ENCODE measurements around the gene PDZD2. TPM values are rescaled to one million over a fixed set of nuclear protein-coding genes. Genes with fewer than 3 reads are reported as not detected.
A peak's percentile ranks its signal among the peaks of the same experiment; 100 is the strongest.

Gene PDZD2
- total RNA-seq, 2 experiments from 2014 or later = 1.3 to 1.8 TPM

- Mint-ChIP-seq H3K27ac (peak overlapping the region; percentile 85), H3K36me3 (ENCODE audit: low read depth) (peaks cover under 1% of the 10 kb centered on the region), H3K4me3 (peak overlapping the region; percentile 68), H3K4me1 (ENCODE audit: low read depth) (peaks cover 68% of the 10 kb centered on the region), H3K27me3 (no peaks in the 10 kb centered on the region), H3K9me3 (no peaks in the 10 kb centered on the region)
- ATAC-seq (ENCODE audit: poor library complexity) (peak; percentile 58), DNase-seq (peak in 8 of 14 experiments; percentile 7 to 53 (median 19))
- Histone ChIP-seq H3K4me3 (ENCODE audit: low read length) (no peak overlapping the region), H3K27ac (ENCODE audit: low read depth in 1 of 2, low read length in 2 of 2) (no peak overlapping the region), H3K27me3 (ENCODE audit: control insufficient read depth in 1 of 2, insufficient read depth in 2 of 2, low read length in 2 of 2) (no peaks in the 10 kb centered on the region), H3K36me3 (ENCODE audit: insufficient read depth, low read length) (no peaks in the 10 kb centered on the region), H3K4me1 (ENCODE audit: insufficient read depth, low read length) (peaks cover 9% of the 10 kb centered on the region), H3K9me3 (ENCODE audit: control insufficient read depth in 1 of 2, insufficient read depth in 1 of 2, low read length in 2 of 2) (peaks cover 0 to 5% of the 10 kb centered on the region in 2 experiments)
- intact Hi-C loops (cut with DNase I, micrococcal nuclease) = no loop called here
- CTCF ChIA-PET = interaction anchor here (1.1 kb wide), 1 partner anchor 211 kb away, joined by 3 read pairs; no protein-coding TSS in a partner anchor
- TF ChIP-seq CTCF (IDR thresholded peaks at IDR 0.05) = no peak
- POLR2A ChIA-PET = interaction anchor here (0.6 to 3.7 kb wide), 9 partner anchors 11 to 724 kb away, joined by 3 to 48 read pairs (median 5); no protein-coding TSS in a partner anchor
Observed at GRCh38 chr5:31866166-31866565, 227.2 kb downstream of the PDZD2 start.

DNA sequence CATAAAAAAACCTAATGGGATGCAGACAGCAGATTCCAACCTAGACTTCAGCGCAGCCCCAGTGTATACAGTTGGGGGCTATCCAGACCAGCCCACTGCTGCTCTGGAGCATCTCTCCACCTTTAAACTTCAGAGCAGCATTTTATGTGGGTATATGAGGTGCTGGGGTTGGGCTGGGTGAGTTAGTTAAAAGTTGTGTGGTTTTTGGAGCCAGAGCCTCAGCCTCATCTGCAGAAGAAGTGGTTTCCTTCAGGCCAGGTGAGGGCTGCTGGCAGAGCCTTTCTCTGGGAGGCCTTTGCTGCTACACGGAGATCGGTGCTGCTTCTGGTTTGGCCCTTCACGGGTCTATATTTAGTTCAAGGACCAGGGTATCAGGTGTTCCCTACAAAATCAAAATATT is 228.3 kb downstream of the PDZD2 start:
- Mint-ChIP-seq H3K9me3 (no peaks in the 10 kb centered on the region), H3K27ac (peak overlapping the region; percentile 85), H3K4me3 (peak overlapping the region; percentile 68), H3K27me3 (no peaks in the 10 kb centered on the region), H3K36me3 (ENCODE audit: low read depth) (no peaks in the 10 kb centered on the region), H3K4me1 (ENCODE audit: low read depth) (peaks cover 62% of the 10 kb centered on the region)
- Histone ChIP-seq H3K9me3 (ENCODE audit: control insufficient read depth in 1 of 2, insufficient read depth in 1 of 2, low read length in 2 of 2) (peaks cover 0 to 5% of the 10 kb centered on the region in 2 experiments), H3K27ac (ENCODE audit: low read depth in 1 of 2, low read length in 2 of 2) (no peak overlapping the region), H3K27me3 (ENCODE audit: control insufficient read depth in 1 of 2, insufficient read depth in 2 of 2, low read length in 2 of 2) (no peaks in the 10 kb centered on the region), H3K4me1 (ENCODE audit: insufficient read depth, low read length) (peaks cover 9% of the 10 kb centered on the region), H3K36me3 (ENCODE audit: insufficient read depth, low read length) (no peaks in the 10 kb centered on the region), H3K4me3 (ENCODE audit: low read length) (no peak overlapping the region)
- intact Hi-C loops (cut with DNase I, micrococcal nuclease) = no loop called here
- TF ChIP-seq CTCF (IDR thresholded peaks at IDR 0.05) = no peak
- DNase-seq (peak in 7 of 14 experiments; percentile 6 to 55 (median 33)), ATAC-seq (ENCODE audit: poor library complexity) (peak; percentile 81)
- ChIA-PET CTCF (interaction anchor here (1.0 to 1.1 kb wide), 2 partner anchors 12 to 210 kb away, joined by 3 read pairs; no protein-coding TSS in a partner anchor), POLR2A (interaction anchor here (0.6 to 3.7 kb wide), 8 partner anchors 13 to 210 kb away, joined by 3 to 48 read pairs (median 4); no protein-coding TSS in a partner anchor)

GRCh38 chr5:31880449-31880848 is 241.5 kb downstream of the PDZD2 start:
- POLR2A ChIA-PET = interaction anchor here (1.0 kb wide), 1 partner anchor 13 kb away, joined by 4 read pairs; no protein-coding TSS in a partner anchor
- intact Hi-C loops (cut with DNase I, micrococcal nuclease) = no loop called here
- H3K9me3 ChIP-seq (ENCODE audit: control insufficient read depth in 1 of 2, insufficient read depth in 1 of 2, low read length in 2 of 2) = no peaks in the 10 kb centered on the region
- no peaks in the 10 kb centered on the region for H3K27me3 Mint-ChIP-seq
- TF ChIP-seq CTCF (IDR thresholded peaks at IDR 0.05) = no peak
- no peaks in the 10 kb centered on the region for H3K36me3 ChIP-seq (ENCODE audit: insufficient read depth, low read length)
- H3K27me3 ChIP-seq (ENCODE audit: control insufficient read depth in 1 of 2, insufficient read depth in 2 of 2, low read length in 2 of 2) = no peaks in the 10 kb centered on the region
- H3K27ac Mint-ChIP-seq = no peak overlapping the region
- ATAC-seq (ENCODE audit: poor library complexity) = no peak
- CTCF ChIA-PET = interaction anchor here (0.7 kb wide), 1 partner anchor 843 kb away, joined by 4 read pairs; no protein-coding TSS in a partner anchor
- H3K4me3 Mint-ChIP-seq = no peak overlapping the region
- H3K4me1 ChIP-seq (ENCODE audit: insufficient read depth, low read length) = no peaks in the 10 kb centered on the region
- H3K4me1 Mint-ChIP-seq (ENCODE audit: low read depth) = no peaks in the 10 kb centered on the region
- DNase-seq = no peak
- no peaks in the 10 kb centered on the region for H3K9me3 Mint-ChIP-seq
- H3K36me3 Mint-ChIP-seq (ENCODE audit: low read depth) = no peaks in the 10 kb centered on the region
- no peak overlapping the region for H3K4me3 ChIP-seq (ENCODE audit: low read length)
- H3K27ac ChIP-seq (ENCODE audit: low read depth in 1 of 2, low read length in 2 of 2) = no peak overlapping the region
